Thymus (tissue), 11 donors: ENCODE results near the gene SLC16A10. TPM values are rescaled to one million over a fixed set of nuclear protein-coding genes. Genes with fewer than 3 reads are reported as not detected.
"Not testable (repeated sequence)": the region's sequence is repeated elsewhere in the genome, so short reads cannot be mapped to it uniquely, and the experiment has no call there.

Source experiments
- DNase-seq, 9 donors: peaks; one replicate each; pipeline ENCODE4 v3.0.0-alpha.2; 2013; ENCODE audit warnings: low spot score in 9 of 9, low read depth in 6 of 9, missing footprints in 1 of 9
- H3K27ac ChIP-seq, 2 donors: one replicate each; pipeline ENCODE4 v1.5.1; 2013; ENCODE audit warnings: control low read depth in 1 of 2, low read depth in 1 of 2, low read length in 1 of 2, mild to moderate bottlenecking in 1 of 2, moderate library complexity in 1 of 2
- H3K27me3 ChIP-seq, 2 donors: one replicate each; pipeline ENCODE4 v1.5.1; 2013; ENCODE audit warnings: low read length in 1 of 2; ENCODE audit not compliant: control insufficient read depth in 2 of 2, insufficient read depth in 1 of 2
- H3K36me3 ChIP-seq, 2 donors: one replicate each; pipeline ENCODE4 v1.5.1; 2013; ENCODE audit warnings: low read length in 1 of 2, mild to moderate bottlenecking in 1 of 2, moderate library complexity in 1 of 2; ENCODE audit not compliant: control insufficient read depth in 2 of 2, insufficient read depth in 2 of 2
- H3K4me1 ChIP-seq, 2 donors: one replicate each; pipeline ENCODE4 v1.5.1; 2013; ENCODE audit warnings: low read length in 2 of 2; ENCODE audit not compliant: control insufficient read depth in 2 of 2, insufficient read depth in 2 of 2
- H3K4me3 ChIP-seq, 2 donors: one replicate each; pipeline ENCODE4 v1.5.1; 2013; ENCODE audit warnings: low read length in 2 of 2, control low read depth in 1 of 2, mild to moderate bottlenecking in 1 of 2
- H3K9me3 ChIP-seq, 2 donors: one replicate each; pipeline ENCODE4 v1.5.1; 2013; ENCODE audit warnings: low read length in 1 of 2, mild to moderate bottlenecking in 1 of 2; ENCODE audit not compliant: control insufficient read depth in 2 of 2, insufficient read depth in 1 of 2
- WGBS: extraction: QIAGEN DNeasy Blood & Tissue Kit; methylation state at CpG from one replicate; pipeline ENCODE4 v1.1.7; 2013; 5-methylcytosine and 5-hydroxymethylcytosine counted together
- polyA plus RNA-seq: library from polyadenylated mRNA; stranded (reverse); fragments of 200-250 nt; gene quantifications from one replicate; pipeline ENCODE4 v1.2.3, GENCODE V29; 2013
- total RNA-seq: library from RNA; stranded (reverse); fragments of 120-200 nt; gene quantifications from one replicate; pipeline ENCODE4 v1.2.4, GENCODE V29; 2013
- donor health status: healthy.

The SLC16A10 gene
- total and polyA plus RNA-seq, 2 donors: 15.0 to 20.0 TPM

GRCh38 chr6:111248789-111249188 lies 161.5 kb downstream of the SLC16A10 start:
- no peak overlapping the region for H3K27ac ChIP-seq
- no peak for DNase-seq
- H3K4me1 ChIP-seq: no peaks in the 10 kb centered on the region
- H3K9me3 ChIP-seq: no peaks in the 10 kb centered on the region
- H3K36me3 ChIP-seq: no peaks in the 10 kb centered on the region
- no peaks in the 10 kb centered on the region for H3K27me3 ChIP-seq
- H3K4me3 ChIP-seq: no peak overlapping the region

DNA sequence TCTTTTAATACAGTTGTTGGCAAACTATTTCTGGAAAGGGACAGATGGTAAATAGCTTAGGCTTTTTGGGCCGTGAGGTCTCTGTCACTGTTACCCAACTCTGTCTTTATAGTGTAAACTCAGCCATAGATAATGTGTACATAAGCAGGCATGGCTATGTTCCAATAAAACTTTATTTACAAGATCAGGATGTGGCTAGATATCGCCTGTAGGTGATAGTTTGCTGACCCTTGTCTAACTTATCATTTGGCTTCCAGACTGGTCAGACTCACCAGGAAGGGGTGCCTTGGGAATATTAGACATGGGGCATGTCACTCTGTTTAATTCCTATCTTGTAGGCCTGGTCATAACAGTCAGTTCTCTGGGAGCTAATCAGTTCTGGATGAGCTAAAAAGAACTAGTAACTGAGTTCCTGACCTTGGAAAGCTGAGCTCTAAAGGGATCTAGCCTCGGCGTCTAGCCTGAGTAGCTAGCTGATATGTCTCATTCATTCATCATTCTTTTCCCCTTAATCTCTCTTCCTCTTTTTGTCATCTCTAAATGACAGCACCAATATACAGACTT lies 163.6 kb downstream of the SLC16A10 start:
- Histone ChIP-seq H3K4me3 (no peak overlapping the region), H3K27me3 (peaks cover 0 to 4% of the 10 kb centered on the region in 2 donors), H3K27ac (no peak overlapping the region), H3K9me3 (no peaks in the 10 kb centered on the region), H3K4me1 (no peaks in the 10 kb centered on the region), H3K36me3 (no peaks in the 10 kb centered on the region)
- no peak for DNase-seq
- WGBS: 90% methylated on average over 4 of the region's 4 CpGs

DNA sequence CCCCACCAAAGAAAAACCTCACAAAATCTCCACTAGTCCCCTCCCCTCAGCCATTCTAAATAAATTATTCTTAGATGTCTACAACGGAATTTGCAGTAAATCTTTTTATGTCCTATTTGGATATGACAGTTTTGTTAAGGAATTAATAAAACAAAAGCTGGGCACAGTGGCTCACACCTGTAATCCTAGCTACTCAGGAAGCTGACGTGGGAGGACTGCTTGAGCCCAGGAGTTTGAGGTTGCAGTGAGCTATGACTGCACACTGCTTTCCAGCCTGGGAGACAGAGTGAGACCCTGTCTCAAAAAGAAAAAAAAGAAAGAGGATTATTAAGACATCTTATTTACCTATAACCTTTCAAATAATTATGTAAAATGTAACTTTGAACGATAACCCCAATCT lies 165.4 kb downstream of the SLC16A10 start:
- Histone ChIP-seq H3K27me3 (peaks cover 0 to 4% of the 10 kb centered on the region in 2 donors), H3K9me3 (no peaks in the 10 kb centered on the region), H3K4me3 (no peak overlapping the region), H3K36me3 (no peaks in the 10 kb centered on the region), H3K4me1 (no peaks in the 10 kb centered on the region), H3K27ac (no peak overlapping the region)
- DNase-seq: no peak
- WGBS: 90% methylated on average over 3 of the region's 3 CpGs

DNA sequence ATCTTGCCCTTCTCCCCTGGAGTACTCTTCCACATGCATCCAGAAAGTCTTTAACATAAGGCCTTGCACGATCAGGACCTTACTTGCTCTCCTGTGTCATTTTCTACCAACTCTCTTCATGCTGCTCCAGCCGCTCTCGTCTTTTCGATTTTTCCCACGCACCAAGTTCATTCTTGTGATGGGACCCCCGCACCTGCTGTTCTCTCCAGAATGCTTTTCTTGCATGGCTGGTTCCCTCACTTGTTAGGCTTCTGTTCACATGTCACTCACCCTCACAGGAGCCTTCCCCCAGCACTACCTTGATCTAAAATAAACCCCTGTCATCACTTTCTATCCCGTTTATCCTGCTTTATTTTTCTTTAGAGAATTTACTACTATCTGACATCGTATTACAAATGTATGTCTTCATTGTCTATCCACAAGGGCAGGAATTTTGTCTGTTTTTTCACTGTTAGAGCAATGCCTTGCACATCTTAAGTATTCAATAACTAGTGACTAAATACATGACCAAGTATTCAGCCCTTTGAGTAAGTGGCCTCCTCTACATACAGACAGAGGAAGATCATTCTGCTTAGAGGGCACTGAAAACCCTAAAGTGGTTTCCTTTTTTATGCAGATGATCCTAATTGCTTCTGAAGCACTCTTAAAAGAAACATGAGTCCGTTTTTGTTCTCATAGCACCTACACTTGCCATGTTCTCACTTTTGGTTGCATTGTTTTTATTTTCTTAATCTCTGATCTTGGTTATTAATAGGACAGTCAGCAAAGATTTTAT lies 166.9 kb downstream of the SLC16A10 start:
- Histone ChIP-seq H3K27me3 (peaks cover 0 to 4% of the 10 kb centered on the region in 2 donors), H3K9me3 (no peaks in the 10 kb centered on the region), H3K27ac (no peak overlapping the region), H3K4me3 (no peak overlapping the region), H3K4me1 (peaks cover 0 to 3% of the 10 kb centered on the region in 2 donors), H3K36me3 (no peaks in the 10 kb centered on the region)
- 95% methylated on average over 9 of the region's 9 CpGs for WGBS
- no peak for DNase-seq

GRCh38 chr6:111254779-111255166 lies 167.5 kb downstream of the SLC16A10 start:
- no peak for DNase-seq
- no peaks in the 10 kb centered on the region for H3K36me3 ChIP-seq
- peaks cover 0 to 4% of the 10 kb centered on the region in 2 donors for H3K27me3 ChIP-seq
- H3K9me3 ChIP-seq: no peaks in the 10 kb centered on the region
- 92% methylated on average over 6 of the region's 6 CpGs for WGBS
- no peak overlapping the region for H3K4me3 ChIP-seq
- H3K4me1 ChIP-seq: peaks cover 0 to 3% of the 10 kb centered on the region in 2 donors
- no peak overlapping the region for H3K27ac ChIP-seq

GRCh38 chr6:111255838-111256237 lies 168.5 kb downstream of the SLC16A10 start:
- H3K27me3 ChIP-seq, H3K9me3 ChIP-seq, H3K27ac ChIP-seq, H3K4me3 ChIP-seq, H3K36me3 ChIP-seq, DNase-seq: not testable (repeated sequence)
- 85% methylated on average over 2 of the region's 2 CpGs for WGBS
- peaks cover 5 to 12% of the 10 kb centered on the region in 2 donors for H3K4me1 ChIP-seq

- H3K27ac ChIP-seq: no peak overlapping the region
- no peaks in the 10 kb centered on the region for H3K36me3 ChIP-seq
- no peak overlapping the region for H3K4me3 ChIP-seq
- DNase-seq: no peak
- peaks cover 0 to 4% of the 10 kb centered on the region in 2 donors for H3K27me3 ChIP-seq
- peaks cover 5 to 13% of the 10 kb centered on the region in 2 donors for H3K4me1 ChIP-seq
- no peaks in the 10 kb centered on the region for H3K9me3 ChIP-seq
Measured at GRCh38 chr6:111256646-111257045, 169.3 kb downstream of the SLC16A10 start.

DNA sequence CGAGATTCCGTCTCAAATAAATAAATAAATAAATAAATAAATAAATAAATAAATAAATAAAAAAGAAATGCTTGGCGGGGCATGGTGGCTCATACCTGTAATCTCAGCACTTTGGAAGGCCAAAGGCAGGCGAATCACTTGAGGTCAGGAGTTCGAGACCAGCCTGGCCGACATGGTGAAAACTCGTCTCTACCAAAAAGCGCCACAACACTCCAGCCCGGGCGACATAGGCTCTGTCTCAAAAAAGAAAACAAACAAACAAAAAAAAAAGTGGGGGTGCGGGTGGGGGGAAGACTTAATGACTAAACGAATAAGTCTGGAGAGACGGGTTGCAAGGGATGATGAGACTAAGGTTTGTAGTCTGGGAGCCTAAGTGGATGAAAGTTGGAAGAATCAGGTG lies 170.7 kb downstream of the SLC16A10 start:
- peaks cover 0 to 4% of the 10 kb centered on the region in 2 donors for H3K27me3 ChIP-seq
- peaks cover 5 to 13% of the 10 kb centered on the region in 2 donors for H3K4me1 ChIP-seq
- H3K4me3 ChIP-seq: no peak overlapping the region
- H3K27ac ChIP-seq: no peak overlapping the region
- DNase-seq: no peak
- H3K36me3 ChIP-seq: no peaks in the 10 kb centered on the region
- 97% methylated on average over 13 of the region's 13 CpGs for WGBS
- no peaks in the 10 kb centered on the region for H3K9me3 ChIP-seq

GRCh38 chr6:111258615-111259088 lies 171.3 kb downstream of the SLC16A10 start:
- peak overlapping the region in 1 of 2 donors; percentile 26 for H3K4me3 ChIP-seq
- H3K36me3 ChIP-seq: peaks cover 0 to 1% of the 10 kb centered on the region in 2 donors
- H3K4me1 ChIP-seq: peaks cover 5 to 13% of the 10 kb centered on the region in 2 donors
- no peak overlapping the region for H3K27ac ChIP-seq
- no peaks in the 10 kb centered on the region for H3K9me3 ChIP-seq
- H3K27me3 ChIP-seq: peaks cover 0 to 4% of the 10 kb centered on the region in 2 donors
- WGBS: 26% methylated on average over 18 of the region's 18 CpGs
- no peak for DNase-seq
